NAMALWA (cell line): ENCODE data around the gene CD80.
A peak's percentile ranks its signal among the peaks of the same experiment; 100 is the strongest.
"Not testable (repeated sequence)": the region's sequence is repeated elsewhere in the genome, so short reads cannot be mapped to it uniquely, and the experiment has no call there.

Source experiments
- DNase-seq: peaks from one replicate; pipeline ENCODE4 v3.0.0-alpha.2; 2015; ENCODE audit warnings: low spot score

Gene CD80

GRCh38 chr3:119559441-119559963 is at the start of gene CD80:
Gene CD80 (minus strand): TSS chr3:119559614. CDS start chr3:119557728, 1,886 bp downstream.
- peak; percentile 94 for DNase-seq

- DNase-seq = no peak
Observed at GRCh38 chr3:119608405-119609000, 49.1 kb upstream of the CD80 start.

GRCh38 chr3:119604878-119605277 is 45.5 kb upstream of the CD80 start:
- no peak for DNase-seq

- no peak for DNase-seq
Observed at GRCh38 chr3:119602676-119603075, 43.3 kb upstream of the CD80 start.

- DNase-seq = no peak
Observed at GRCh38 chr3:119601154-119601553, 41.7 kb upstream of the CD80 start.

- peak; percentile 60 for DNase-seq
Observed at GRCh38 chr3:119600732-119601131, 41.3 kb upstream of the CD80 start.

GRCh38 chr3:119599558-119600174 is 40.3 kb upstream of the CD80 start:
- DNase-seq = no peak

- no peak for DNase-seq
Observed at GRCh38 chr3:119598410-119599098, 39.1 kb upstream of the CD80 start.

GRCh38 chr3:119597548-119598288 is 38.3 kb upstream of the CD80 start, which contains the start of gene PLA1A:
Gene PLA1A (plus strand): TSS chr3:119597885. CDS start chr3:119597914, 29 bp downstream.
- DNase-seq = no peak

GRCh38 chr3:119596398-119596797 is 37.0 kb upstream of the CD80 start:
- no peak for DNase-seq

GRCh38 chr3:119595639-119596334 is 36.4 kb upstream of the CD80 start:
- no peak for DNase-seq

- not testable (repeated sequence) for DNase-seq
Observed at GRCh38 chr3:119594929-119595328, 35.5 kb upstream of the CD80 start.

GRCh38 chr3:119594066-119594465 is 34.7 kb upstream of the CD80 start:
- DNase-seq = no peak

- DNase-seq = no peak
Observed at GRCh38 chr3:119592861-119593260, 33.4 kb upstream of the CD80 start.

GRCh38 chr3:119590706-119591105 is 31.3 kb upstream of the CD80 start:
- no peak for DNase-seq

- DNase-seq = no peak
Observed at GRCh38 chr3:119589102-119589773, 29.8 kb upstream of the CD80 start.

GRCh38 chr3:119588112-119588511 is 28.7 kb upstream of the CD80 start:
- peak; percentile 32 for DNase-seq

GRCh38 chr3:119586733-119587172 is 27.3 kb upstream of the CD80 start:
- DNase-seq = no peak

GRCh38 chr3:119585856-119586570 is 26.6 kb upstream of the CD80 start:
- no peak for DNase-seq

- DNase-seq = no peak
Observed at GRCh38 chr3:119585208-119585607, 25.8 kb upstream of the CD80 start.
